Stimulated activated CD8-positive, alpha-beta memory T cell treated with anti-CD3 and anti-CD28 coated beads, Interleukin-15, amount 100 ng/mL, for 24 hours (primary cell): Measurements from ENCODE around the gene TNK2.
"Not testable (repeated sequence)": the region's sequence is repeated elsewhere in the genome, so short reads cannot be mapped to it uniquely, and the experiment has no call there.

Experiments used
- DNase-seq: peaks from one replicate; pipeline ENCODE4 v3.0.0-alpha.2; 2020; ENCODE audit warnings: low read depth

The TNK2 gene

DNA sequence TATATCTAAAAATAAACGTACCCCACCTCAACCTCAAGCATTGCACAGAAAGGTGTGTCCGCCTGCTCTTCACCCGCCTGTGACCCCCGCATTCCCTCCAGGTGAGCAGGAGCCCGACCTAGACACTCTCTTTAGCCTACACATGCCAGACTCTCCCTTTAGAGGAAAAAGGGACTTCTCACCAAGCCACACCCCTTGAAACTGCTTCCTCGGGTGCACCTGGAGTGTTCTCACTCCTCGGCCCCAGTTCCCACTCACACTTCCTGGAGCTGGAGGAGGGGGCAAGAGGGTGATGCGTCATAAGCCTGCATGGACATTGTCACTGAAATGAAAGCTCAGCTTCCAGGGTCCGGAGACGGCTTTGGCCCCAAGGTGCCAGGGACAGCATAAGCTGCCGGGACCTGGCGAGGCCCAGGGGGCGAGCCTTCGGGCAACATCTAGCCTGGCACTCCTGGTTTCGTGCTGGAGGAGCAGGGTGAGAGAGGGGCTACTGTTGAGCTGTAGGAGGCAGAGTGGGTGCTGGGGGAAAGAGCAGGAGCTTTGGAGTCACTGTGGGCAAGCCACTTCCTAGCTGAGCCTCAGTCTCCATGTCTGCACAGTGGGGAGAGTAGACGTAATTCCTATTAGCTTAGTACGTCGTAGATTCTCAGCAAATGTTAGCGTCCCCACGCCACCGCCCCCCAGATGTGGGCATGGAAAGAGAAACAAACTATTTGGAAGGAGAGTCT lies 86.8 kb downstream of the TNK2 start:
- no peak for DNase-seq

DNA sequence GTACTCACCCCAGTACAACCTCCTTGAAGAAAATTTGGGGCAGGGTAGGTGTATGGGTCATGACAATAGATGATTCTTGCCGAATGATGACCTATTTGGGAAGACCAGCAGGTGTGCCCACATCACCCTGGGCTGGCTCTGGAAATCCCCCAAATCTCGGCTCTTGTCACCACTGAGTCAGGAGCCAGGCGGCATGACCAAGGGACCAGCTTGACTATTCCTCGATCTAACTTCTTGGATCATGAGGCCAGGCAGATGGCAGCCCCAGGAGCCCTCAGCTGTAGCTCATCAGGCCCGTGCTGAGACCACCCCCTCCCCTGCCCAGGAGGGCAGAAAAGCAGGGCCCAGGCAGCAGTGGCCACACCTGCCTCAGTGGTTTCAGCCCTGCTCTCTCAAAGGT lies 87.5 kb downstream of the TNK2 start:
- DNase-seq: no peak

- no peak for DNase-seq
These were observed 88.2 kb downstream of the TNK2 start for GRCh38 chr3:195820186-195820585.

DNA sequence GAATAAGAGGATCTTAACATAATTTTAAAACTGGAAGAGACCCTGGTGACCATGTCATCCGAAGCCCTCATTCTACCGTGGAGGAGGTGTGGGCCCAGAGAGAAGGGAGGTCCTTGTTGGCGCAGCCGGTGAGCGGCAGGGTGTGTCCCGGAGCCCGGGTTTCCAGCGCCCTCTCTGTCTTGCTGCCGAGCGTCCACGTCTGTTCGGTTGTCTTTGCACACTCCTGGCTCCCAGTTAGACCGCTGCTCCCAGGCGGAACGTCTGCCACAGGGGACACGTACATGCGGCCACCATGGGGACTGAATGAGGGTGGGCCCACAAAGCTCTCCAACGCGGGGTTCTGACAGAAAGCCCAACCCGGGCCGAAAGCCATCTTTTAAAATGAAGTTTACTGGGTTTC lies 90.0 kb downstream of the TNK2 start:
- DNase-seq: no peak

DNA sequence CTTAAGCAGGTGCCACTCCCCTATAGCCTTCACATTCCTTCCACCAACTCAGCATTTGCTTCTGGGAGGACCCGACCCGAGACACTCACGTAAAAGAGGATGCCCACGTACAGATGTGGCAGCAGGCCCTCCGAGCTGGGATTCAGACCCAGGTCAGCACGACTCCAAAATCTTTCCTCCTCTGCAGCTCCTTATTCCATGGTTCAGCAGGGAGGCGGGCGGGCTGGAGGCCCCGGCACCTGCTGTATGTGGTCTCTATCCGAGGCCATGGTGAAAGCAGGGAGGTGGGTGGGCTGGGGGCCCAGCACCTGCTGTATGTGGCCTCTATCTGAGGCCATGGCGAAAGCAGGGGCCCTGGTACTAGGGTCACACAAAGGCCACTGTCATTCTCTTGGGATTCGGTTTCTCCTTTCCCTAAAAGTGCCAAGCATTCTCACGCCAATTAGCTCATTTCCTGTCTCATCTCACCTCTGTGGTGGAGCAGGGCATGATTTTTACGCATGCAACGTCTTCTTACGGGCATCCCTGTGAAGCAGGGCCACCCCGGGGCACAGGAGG lies 90.7 kb downstream of the TNK2 start:
- DNase-seq: no peak

GRCh38 chr3:195816276-195816913 lies 92.0 kb downstream of the TNK2 start:
- not testable (repeated sequence) for DNase-seq

DNA sequence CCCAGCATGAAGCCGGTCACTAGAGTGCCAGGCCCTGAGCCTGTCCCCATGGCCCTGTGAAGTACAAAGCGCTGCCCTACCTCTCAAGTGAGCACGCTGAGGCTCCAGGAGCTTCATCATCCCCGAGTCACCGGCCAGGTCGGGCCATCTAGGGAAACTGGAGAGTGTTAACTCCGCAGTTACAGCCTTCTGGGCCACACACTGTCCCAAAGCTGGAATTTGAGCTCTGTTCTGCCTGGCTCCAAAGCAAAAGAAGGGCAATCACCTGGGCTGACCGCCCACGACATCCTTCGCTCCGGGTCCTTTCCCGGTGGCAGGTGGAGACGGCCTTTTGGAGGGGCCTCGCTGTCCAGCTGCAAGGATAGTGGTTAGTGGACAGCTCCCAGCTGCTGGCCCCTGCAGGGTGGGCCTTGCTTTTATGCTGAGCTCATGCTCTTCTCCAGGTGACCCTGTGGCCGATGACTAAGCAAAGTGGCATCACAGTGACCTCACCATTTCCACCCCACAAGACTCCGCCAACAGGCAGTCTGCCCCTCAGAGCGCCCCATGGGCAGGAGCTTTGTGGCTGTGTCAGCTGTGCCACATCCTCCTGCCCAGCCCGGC lies 93.1 kb downstream of the TNK2 start:
- no peak for DNase-seq

- DNase-seq: no peak
These were observed 94.3 kb downstream of the TNK2 start for GRCh38 chr3:195813916-195814640.
